A673 (cell line): ENCODE results near the gene CDCP2. TPM values are rescaled to one million over a fixed set of nuclear protein-coding genes. Genes with fewer than 3 reads are reported as not detected.

Source experiments
- BruUV-seq: library from RNA; stranded (reverse); fragments of 400-500 nt; replicated peaks from 2 replicates; lab custom pipeline; 2021; lab: Mats Ljungman, UMichigan
- CTCF ChIA-PET: fragments of 300-600 bp; sonication (Branson Sonifier 250); formaldehyde crosslinking; loops from one replicate; lab custom pipeline; 2022; ENCODE audit warnings: antibody characterized with exemption; lab: Charles Lee
- POLR2A ChIA-PET: fragments of 300-600 bp; sonication (Branson Sonifier 250); formaldehyde crosslinking; loops from one replicate; lab custom pipeline; 2022; ENCODE audit warnings: antibody characterized with exemption; ENCODE audit not compliant: low non-redundant PET; lab: Charles Lee
- DNase-seq: peaks from one replicate; pipeline ENCODE4 v3.0.0-alpha.2; 2015; ENCODE audit warnings: low spot score
- H3K27ac ChIP-seq: fragments of 200-600 bp; sonication (generic); 2 replicates; pipeline ENCODE4 v1.5.1; 2016; ENCODE audit warnings: mixed run types, low read depth, mild to moderate bottlenecking, mixed read lengths, antibody characterized with exemption, low read length; ENCODE audit not compliant: poor library complexity, severe bottlenecking
- H3K27me3 ChIP-seq: fragments of 200-600 bp; sonication (generic); replicated peaks from 2 replicates; pipeline ENCODE4 v1.6.1; 2017; ENCODE audit warnings: mixed run types, low read depth, mild to moderate bottlenecking, mixed read lengths, antibody characterized with exemption, low read length; ENCODE audit not compliant: insufficient read depth, poor library complexity
- H3K36me3 ChIP-seq: fragments of 200-600 bp; sonication (generic); 2 replicates; pipeline ENCODE4 v1.6.1; 2016; ENCODE audit warnings: mixed run types, mild to moderate bottlenecking, mixed read lengths, antibody characterized with exemption, low read length; ENCODE audit not compliant: insufficient read depth, poor library complexity, severe bottlenecking
- H3K4me1 ChIP-seq: fragments of 200-600 bp; sonication (generic); 2 replicates; pipeline ENCODE4 v1.6.1; 2017; ENCODE audit warnings: mixed run types, mild to moderate bottlenecking, mixed read lengths, antibody characterized with exemption, low read length; ENCODE audit not compliant: insufficient read depth, poor library complexity, severe bottlenecking
- H3K4me3 ChIP-seq: fragments of 200-600 bp; sonication (generic); 2 replicates; pipeline ENCODE4 v1.5.1; 2016; ENCODE audit warnings: low read depth, mixed run types, mild to moderate bottlenecking, mixed read lengths, low read length; ENCODE audit not compliant: poor library complexity, severe bottlenecking
- H3K9me3 ChIP-seq: fragments of 200-600 bp; sonication (generic); 2 replicates; pipeline ENCODE4 v1.6.1; 2016; ENCODE audit warnings: mixed run types, low read depth, mild to moderate bottlenecking, mixed read lengths, antibody characterized with exemption, low read length; ENCODE audit not compliant: poor library complexity, severe bottlenecking
- EZH2 ChIP-seq: fragments of 200-600 bp; sonication (generic); IDR thresholded peaks from 2 replicates; pipeline ENCODE4 v1.6.1; 2017; ENCODE audit warnings: borderline replicate concordance, low read depth, mild to moderate bottlenecking, mixed read lengths, antibody characterized with exemption, low read length; ENCODE audit not compliant: poor library complexity, severe bottlenecking
- intact Hi-C: fragments of 100-400 bp; cut with micrococcal nuclease; formaldehyde crosslinking; loops from one replicate; pipeline ENCODE4 v1.10.0; 2022; ENCODE audit not compliant: unreplicated experiment
- total RNA-seq: library from RNA; stranded (reverse); gene quantifications from 2 replicates; pipeline ENCODE4 v1.2.3, GENCODE V29; 2021
- TF ChIP-seq, protein P1 (sequence below): fragments of 300-800, 200-600 bp; sonication (generic); conservative IDR thresholded peaks from 2 replicates; pipeline ENCODE4 v1.5.1; 2017; ENCODE audit warnings: low read depth, mild to moderate bottlenecking, antibody characterized with exemption, low read length, moderate library complexity, mixed read lengths

Gene CDCP2
- total RNA-seq, 1 experiment from 2014 or later = not detected

DNA sequence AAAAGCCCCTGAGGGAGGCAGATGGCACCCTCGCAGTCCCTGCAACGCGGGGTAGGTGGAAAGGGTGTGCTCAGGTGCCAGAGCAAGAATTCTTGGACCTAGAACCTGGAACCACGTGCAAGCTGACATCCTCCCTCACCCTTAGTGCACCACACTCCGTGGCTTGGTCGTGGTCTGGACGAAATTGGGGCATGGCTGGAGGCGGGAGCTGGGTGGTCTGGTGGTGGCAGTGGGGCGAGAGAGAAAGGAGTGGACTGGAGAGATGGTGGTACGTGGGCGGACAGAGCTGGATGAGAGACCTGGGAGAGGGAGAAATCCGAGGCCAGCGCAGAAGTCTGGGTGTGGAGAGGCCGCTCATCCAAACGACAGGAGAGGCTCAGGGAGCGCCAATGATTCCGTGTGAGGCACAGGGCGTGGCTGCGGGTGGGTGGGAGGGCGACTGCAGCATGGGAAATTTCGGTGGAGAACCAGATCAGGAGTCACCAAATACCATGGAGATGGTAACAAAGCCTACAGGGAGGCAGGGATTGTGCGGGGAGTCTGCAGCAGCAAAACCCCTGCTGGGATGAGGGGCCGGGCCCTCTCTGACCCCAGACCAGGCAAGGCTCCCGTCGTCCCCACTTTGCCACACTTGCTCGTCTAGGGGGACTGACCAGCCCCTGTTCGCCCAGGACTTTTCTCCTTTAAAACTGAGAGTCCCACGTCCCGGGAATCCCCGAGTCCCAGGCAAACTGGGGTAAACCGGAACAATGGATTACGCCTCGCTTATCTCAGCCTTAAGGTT lies 31.9 kb downstream of the CDCP2 start:
- H3K27ac ChIP-seq = no peak overlapping the region
- CTCF ChIA-PET = no interaction called here
- DNase-seq = no peak
- POLR2A ChIA-PET = no interaction called here
- H3K9me3 ChIP-seq = no peaks in the 10 kb centered on the region
- H3K4me1 ChIP-seq = no peaks in the 10 kb centered on the region
- no peaks in the 10 kb centered on the region for H3K36me3 ChIP-seq
- BruUV-seq = no TSS peak
- H3K27me3 ChIP-seq = no peaks in the 10 kb centered on the region
- no peak overlapping the region for H3K4me3 ChIP-seq
- intact Hi-C loops = no loop called here
- TF ChIP-seq, protein P1, sequence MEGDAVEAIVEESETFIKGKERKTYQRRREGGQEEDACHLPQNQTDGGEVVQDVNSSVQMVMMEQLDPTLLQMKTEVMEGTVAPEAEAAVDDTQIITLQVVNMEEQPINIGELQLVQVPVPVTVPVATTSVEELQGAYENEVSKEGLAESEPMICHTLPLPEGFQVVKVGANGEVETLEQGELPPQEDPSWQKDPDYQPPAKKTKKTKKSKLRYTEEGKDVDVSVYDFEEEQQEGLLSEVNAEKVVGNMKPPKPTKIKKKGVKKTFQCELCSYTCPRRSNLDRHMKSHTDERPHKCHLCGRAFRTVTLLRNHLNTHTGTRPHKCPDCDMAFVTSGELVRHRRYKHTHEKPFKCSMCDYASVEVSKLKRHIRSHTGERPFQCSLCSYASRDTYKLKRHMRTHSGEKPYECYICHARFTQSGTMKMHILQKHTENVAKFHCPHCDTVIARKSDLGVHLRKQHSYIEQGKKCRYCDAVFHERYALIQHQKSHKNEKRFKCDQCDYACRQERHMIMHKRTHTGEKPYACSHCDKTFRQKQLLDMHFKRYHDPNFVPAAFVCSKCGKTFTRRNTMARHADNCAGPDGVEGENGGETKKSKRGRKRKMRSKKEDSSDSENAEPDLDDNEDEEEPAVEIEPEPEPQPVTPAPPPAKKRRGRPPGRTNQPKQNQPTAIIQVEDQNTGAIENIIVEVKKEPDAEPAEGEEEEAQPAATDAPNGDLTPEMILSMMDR = no peak
- no peak for TF ChIP-seq EZH2

DNA sequence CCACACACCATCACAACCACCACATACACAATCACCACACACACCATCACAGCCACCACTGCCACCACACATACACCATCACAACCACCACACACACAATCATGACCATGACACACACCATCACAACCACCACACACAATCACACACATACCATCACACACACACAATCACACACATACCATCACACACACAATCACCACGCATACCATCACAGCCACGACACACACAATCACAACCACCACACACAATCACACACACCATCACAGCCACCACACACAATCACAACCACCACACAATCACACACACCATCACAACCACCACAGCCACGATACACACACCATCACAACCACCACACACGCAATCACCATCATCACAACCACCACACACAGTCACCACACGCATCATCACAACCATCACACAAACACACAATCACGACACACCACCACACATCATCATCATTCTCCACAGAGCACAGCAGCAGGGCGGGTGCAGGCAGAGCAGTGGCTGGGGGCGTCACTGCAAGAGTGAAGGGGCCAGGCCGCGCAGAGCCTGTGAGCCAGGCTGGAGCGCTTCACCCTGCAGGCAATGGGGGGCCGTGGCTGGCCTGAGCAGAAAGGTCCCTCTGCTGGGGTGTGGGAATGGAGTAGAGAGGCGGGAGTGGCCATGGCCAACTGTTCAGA lies 32.6 kb downstream of the CDCP2 start:
- no peak overlapping the region for H3K4me3 ChIP-seq
- no peaks in the 10 kb centered on the region for H3K4me1 ChIP-seq
- BruUV-seq = no TSS peak
- TF ChIP-seq, protein P1 = no peak
- no peak for TF ChIP-seq EZH2
- CTCF ChIA-PET = no interaction called here
- H3K27ac ChIP-seq = no peak overlapping the region
- H3K36me3 ChIP-seq = no peaks in the 10 kb centered on the region
- intact Hi-C loops = no loop called here
- no peaks in the 10 kb centered on the region for H3K27me3 ChIP-seq
- no peak for DNase-seq
- no peaks in the 10 kb centered on the region for H3K9me3 ChIP-seq
- POLR2A ChIA-PET = no interaction called here

DNA sequence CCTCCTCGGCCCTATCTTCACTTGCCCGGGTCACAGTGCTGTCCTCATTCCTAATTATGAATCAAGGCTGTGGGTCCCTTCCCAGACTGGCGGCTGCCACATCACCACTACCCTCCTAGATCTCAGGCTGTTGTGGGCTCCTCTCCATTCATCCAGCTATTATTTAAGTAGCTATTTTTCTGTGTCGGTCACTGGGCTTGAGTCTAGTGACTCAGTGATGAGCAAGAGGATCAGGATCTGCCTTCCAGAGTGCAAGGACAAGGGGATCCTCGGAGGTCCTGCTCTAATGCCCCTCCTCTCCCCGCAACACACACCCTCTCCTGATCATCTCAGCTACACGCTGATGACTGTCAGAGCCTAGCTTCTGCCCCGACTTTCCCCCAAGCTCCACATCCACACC lies 34.1 kb downstream of the CDCP2 start:
- intact Hi-C loops = no loop called here
- POLR2A ChIA-PET = no interaction called here
- no TSS peak for BruUV-seq
- H3K9me3 ChIP-seq = no peaks in the 10 kb centered on the region
- H3K4me1 ChIP-seq = no peaks in the 10 kb centered on the region
- CTCF ChIA-PET = no interaction called here
- no peaks in the 10 kb centered on the region for H3K36me3 ChIP-seq
- no peaks in the 10 kb centered on the region for H3K27me3 ChIP-seq
- TF ChIP-seq, protein P1 = no peak
- no peak for TF ChIP-seq EZH2
- DNase-seq = no peak
- no peak overlapping the region for H3K27ac ChIP-seq
- no peak overlapping the region for H3K4me3 ChIP-seq
